GM11168 (cell line): ENCODE results near the gene COL11A2.
"Not testable (repeated sequence)": the region's sequence is repeated elsewhere in the genome, so short reads cannot be mapped to it uniquely, and the experiment has no call there.

Source experiments
- in situ Hi-C: fragments of 300-500 bp; cut with MboI; formaldehyde crosslinking; loops from one replicate; pipeline ENCODE4 v1.12.0; 2022; ENCODE audit warnings: low sequenced_read_pairs; ENCODE audit not compliant: unreplicated experiment

COL11A2 gene

DNA sequence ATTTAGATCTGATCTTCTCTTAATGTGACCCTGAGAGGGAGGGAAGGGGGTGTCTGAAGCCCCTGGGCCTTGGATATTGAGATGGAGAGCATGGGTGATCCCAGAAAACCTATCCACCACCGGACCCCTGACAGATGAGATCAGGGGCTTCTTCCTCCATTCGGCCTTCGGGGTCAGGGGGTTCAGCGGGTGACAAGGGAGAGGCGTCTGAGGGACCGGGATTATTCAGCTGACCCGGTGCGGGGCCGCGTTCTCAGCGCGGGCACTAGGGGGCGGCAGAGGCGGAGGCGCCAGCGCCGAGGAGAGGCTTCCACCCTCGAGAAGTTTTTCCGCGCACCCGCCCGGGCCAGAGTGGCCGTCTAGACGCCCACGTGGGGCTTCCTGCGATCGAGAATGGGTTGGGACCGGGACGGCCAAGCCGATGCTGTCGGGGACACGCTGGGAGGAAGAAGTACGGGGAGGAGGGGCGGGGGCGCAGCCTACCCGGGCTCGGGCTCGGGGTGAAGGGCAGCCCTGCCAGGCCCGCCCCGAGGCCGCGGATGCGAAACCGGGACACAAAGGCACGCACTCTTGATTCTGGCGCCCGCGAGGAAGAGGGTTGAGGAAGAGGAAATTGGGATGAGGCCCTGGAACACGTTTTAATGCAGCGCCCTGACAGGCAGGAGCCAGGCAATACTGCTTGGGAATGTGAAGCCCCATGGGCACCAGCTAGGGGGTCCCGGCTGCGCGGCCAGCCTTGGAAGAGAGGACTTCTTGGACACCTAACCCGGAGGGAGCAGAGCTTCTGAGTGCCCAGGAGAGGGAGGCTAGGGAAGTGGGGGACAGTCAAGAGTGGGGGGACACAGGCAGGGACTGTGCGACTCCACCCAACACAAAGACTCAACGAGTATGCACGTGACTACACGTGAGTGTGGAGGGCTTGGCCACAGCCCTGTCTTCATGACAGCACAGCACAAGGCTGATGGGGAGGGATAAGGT, 30.6 kb downstream of the COL11A2 start:
- in situ Hi-C loops: no loop called here

DNA sequence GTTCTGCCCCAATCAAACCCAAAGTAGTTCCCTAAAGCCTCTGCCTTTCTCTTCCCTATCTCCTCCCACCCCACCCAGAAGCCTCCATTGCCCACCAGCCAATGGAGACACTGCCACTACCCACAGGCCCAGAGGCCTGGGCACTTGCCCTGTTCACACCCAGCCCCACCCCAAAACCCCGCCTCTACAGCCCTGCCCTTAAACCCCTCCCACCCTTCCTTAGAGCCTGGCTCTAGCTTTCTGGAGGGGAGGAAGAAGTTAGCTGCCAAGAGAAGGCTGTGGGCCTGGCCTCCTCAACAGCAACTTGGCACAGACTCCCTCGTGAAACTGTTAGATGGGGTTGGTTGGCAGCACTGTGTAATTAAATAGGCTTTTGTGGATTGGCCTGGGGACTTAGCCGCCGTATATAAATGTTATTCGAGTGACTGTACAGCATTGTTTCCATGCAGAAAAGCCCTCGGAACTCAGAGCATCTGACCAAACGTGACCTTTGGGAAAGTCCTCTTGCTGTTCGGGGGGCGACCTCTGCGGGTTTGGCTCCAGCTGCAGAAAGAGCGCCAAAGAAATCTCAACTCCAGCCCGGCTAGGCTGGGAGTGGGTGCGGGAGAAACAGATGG, 31.4 kb downstream of the COL11A2 start:
- in situ Hi-C loops: no loop called here

DNA sequence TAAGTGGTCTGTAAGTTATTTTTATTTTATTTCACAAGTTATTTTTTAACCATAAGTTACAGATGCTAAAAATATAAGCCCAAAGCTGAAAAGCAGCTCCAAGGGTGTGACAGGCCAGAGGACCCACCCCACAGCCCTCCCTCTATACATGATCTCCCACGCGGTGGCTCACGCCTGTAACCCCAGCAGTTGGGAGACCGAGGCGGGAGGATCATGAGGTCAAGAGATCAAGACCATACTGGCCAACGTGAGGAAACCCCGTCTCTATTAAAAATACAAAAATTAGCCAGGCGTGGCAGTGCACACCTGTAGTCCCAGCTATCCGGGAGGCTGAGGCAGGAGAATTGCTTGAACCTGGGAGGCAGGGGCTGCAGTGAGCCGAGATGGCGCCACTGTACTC, 32.2 kb downstream of the COL11A2 start:
- in situ Hi-C loops: no loop called here

DNA sequence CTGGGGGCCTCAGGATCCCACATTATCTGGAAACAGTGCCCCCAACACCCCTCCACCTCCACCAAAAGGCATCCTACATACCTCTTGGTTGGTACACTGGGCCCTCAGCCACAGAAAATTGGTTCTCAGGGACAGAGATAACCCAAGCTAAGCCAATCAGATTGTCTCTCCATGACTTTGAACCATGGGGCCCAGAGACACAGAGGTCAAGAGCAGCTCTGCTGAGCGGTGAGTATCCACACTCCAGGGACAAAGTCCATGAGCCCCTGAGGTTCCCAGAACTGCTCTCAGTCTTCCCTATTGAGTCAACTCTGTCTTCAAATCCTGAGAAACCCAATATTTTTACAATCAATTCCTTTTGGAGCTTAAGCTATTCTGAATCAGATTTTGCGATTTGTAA, 35.3 kb downstream of the COL11A2 start:
- in situ Hi-C loops: no loop called here

DNA sequence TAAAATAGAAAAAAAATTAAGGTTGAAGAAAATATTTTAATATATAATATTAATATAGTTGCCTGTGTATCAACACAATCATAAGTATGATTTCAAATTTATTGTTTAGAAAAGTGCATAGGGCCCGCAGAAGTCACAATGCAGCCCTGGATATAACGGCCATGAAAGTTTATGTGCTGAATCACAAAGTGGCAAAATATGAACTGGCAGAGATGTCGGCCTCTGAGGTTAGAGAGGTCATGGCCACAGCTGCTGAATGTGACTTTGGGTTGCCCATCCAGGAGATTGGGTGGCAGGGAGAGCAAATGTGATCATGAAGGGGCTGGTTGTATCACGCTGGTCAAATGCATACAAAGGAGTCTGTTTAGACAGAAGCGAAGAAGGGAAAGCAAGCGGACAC, 35.7 kb downstream of the COL11A2 start:
- in situ Hi-C loops: no loop called here

DNA sequence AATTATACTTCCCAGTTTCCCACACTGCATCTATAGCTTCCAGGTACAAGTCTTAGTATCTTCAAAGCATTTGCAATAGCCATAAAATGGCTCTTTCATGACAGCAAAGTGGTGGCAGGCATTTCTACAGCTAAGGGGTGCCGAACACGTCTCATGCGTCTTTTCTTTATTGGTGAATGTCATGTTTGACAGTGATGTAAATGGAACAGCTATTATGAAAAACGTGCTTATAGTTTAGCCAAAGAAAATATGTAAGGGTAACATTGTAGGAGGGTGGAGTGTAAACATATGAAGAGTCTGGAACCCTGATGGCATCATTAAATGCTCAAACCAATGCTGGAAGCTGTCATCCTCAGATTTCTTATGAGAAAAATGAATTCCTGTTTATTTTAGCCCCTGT, 37.9 kb downstream of the COL11A2 start:
- in situ Hi-C loops: no loop called here

DNA sequence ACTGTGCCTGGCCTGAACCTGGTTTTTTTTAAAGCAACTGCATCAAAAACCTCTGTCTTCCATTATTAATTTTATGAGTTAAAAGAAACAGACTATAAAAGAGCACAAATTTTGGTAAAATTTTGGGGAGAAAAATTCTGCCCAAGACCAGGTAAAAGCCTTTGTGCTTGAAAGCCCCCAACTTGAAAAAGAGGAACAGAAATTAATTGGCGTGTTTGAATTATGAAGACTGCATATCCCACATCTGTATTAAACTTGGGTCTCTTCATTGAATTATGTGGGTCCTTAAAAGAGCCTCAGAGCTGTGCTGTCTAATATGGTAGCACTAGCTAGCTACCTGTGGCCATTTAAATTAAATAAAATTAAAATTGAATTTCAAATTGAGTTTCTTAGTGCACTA, 41.2 kb downstream of the COL11A2 start:
- in situ Hi-C loops: no loop called here

DNA sequence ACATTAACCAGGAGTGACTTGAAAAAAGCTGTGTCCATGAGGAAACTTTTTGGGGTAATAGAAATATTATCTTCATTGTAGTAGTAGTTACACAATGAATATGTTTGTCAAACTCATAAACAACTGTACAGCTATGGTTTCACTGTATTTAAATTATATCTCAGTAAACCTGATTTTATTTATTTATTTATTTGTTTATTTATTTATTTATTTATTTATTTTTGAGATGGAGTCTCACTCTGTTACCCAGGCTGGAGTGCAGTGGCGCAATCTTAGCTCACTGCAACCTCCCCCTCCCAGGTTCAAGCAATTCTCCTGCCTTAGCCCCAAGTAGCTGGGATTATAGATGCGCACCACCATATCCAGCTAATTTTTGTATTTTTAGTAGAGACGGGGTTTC, 41.7 kb downstream of the COL11A2 start:
- in situ Hi-C loops: not testable (repeated sequence)

DNA sequence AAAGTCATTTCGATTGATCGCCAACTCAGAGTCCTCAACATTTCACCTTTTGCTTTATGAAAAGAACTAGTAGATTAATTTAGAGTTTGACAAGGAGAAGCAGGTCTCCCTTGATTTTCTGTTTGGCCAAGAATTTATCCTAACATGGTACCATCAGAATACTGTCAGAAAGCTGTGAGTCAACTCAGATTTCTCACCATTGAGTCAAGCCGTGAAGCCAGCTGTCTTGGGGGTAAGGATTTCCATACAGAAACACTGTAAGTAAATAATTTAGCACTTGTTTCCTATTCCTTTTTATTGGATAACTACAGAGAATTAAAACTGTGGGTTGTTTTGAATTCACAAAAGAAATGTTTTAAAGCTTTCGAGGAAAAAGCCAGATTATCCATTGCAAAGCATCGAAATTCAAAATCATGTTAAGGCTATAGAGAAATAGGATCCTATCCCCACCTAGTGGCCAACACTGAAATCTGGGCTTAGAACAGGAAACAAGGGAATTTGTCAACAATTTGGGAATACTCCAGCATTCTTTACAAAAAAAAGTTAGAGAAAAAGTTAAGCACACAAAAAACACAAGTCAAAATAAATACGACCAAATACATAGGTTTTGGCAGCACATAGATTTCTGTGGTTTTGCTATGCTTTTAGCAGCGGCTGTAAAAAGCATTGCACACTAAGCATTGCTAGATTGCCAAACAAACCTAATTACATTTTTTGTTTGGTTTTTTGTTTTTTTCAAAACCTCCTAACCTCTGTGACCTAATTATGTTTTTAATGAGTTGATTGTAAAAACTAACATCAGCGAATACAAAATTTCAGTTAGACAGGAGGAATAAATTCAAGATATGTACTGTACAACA, 44.2 kb downstream of the COL11A2 start:
- in situ Hi-C loops: no loop called here

DNA sequence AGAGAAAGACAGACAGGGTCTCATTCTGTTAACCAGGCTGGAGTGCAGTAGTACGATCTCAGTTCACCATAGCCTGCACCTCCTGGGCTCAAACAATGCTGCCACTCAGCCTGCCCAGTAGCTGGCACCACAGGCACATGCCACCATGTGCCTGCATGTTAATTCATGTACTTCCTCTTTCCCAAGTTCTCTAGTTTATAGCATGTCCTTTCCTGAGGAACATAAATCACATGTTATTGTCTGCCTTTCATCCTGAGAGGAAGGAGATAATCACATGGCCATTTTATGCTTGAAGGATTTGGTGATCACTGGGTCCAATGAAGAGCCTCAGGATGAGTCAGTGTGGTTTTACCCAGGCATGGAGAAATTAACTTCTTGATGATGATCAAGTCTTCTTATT, 47.9 kb downstream of the COL11A2 start:
- in situ Hi-C loops: no loop called here

DNA sequence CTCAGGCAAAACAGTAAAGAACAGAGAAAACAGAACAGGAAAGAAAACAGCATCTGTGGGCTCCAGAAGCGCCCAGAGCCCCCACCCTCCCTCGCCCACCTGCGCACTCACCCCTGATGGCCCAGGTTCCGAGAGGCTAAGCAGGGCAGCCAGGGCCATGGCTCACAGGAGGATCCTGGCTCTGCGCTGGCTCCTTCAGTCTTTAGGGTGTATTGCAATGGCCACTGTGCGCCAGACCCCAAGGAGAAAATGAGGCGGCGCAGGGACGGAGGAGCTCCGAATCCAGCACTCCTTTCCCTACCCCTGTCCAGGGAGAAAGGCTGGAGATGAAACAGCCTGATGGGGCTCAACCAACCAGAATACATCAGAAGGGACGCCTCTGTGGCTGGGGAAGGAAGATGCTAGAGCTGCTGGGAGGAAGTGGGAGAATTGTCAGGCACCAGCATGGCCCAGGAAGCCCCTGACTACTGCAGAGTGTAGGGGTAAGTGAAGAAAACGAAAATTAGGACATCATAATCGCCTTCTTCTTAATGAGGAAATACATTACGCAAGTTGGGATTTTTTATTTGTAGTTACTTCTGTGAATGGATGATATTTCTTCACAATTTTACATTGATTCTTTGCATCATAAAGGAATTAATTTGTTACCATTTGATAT, 49.0 kb downstream of the COL11A2 start:
- in situ Hi-C loops: no loop called here

DNA sequence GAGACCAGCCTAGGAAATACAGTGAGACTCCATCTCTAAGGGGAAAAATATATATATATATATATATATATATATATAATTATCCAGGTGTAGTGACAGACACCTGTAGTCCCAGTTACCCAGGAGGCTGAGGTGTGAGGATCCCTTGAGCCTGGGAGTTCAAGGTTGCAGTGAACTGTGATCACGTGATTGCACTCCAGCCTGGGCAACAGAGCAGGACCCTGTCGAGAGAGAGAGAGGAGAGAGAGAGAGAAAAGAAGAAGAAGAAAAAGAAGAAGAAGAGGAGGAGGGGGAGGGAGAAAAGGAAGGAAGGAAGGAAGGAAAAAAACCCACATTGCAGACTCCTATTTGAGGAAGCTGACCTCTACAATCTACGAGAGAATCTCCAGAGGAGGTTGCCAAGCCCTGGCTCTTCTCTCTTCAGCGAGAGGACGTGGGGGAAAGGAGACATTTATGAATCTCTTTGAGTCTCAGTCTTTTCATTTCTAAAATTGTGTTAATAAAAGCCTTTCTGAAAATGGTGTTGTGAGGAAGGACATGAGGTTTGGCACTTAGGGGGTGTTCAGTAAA, 49.7 kb downstream of the COL11A2 start:
- in situ Hi-C loops: no loop called here

DNA sequence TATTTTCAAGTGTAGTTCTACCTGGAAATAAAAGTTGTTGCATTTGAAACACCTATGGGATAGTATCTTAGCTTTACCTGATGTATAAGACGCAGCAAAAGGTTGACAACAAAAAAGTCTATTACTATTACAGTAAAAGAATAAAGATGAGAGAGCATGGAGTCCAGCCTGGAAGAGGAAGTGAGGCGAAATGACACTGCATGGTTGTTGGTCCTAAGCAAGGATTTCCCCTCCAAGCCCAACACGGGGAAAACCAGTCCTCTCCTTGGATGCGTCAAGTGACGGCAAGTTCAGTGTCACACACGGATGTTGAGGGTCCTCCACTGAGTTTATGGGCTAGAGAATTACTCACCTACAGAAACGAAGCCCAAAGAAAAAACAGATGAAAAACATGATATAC, 51.7 kb downstream of the COL11A2 start:
- in situ Hi-C loops: no loop called here

DNA sequence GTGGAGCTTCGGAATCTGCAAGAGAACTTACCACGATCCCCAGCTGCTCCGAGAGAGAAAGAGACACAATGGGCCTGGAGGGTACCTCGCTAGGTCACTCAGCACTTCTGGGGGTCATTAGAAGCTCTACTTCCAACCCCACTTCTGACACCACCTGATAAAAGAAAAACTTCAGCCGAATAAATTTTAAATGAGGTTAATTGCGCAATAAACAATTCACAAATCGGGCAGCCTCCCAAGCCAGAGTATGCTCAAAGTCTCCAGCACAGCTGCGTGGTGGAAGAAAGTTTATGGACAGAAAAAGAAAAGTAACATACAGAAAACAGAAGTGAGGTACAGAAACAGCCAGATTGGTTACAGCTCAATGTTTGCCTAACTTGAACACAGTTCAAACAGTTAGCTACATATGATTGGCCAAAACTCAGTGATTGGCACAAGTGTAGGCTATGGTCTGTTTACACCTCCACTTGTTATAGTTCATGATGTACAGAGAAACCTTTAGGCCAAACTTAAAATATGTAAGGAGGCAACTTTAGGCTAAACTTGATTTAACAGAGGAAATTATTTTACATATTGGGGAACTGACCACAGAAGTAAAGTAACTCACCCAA, 52.6 kb downstream of the COL11A2 start:
- in situ Hi-C loops: no loop called here

DNA sequence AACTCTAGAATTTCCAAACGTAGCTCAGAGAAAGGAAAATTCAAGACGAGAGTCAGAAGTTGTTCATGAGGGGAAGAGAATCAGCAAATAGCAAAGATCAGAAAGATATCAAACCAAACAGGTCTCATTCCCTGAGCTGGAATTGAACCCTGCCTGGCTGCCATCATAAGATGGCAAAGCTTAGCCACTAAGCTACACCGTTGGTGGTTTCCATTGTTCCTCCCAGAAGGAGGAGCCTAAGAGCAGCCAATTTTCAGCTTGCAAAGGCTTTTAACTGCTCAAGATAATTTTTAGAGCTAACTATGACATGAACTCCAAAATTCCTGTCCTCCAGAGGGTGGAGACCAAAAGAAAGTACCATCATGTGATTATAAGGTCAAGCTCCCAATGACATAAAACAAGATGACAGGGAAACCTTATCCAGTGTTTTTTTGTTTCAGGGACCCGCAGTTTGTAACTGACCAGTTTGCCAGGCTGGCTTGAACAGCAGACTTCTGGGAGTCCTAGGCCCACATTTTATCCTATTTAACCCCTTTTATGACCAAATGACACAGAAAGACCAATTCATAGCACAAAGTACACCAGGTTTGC, 55.9 kb downstream of the COL11A2 start:
- in situ Hi-C loops: no loop called here

DNA sequence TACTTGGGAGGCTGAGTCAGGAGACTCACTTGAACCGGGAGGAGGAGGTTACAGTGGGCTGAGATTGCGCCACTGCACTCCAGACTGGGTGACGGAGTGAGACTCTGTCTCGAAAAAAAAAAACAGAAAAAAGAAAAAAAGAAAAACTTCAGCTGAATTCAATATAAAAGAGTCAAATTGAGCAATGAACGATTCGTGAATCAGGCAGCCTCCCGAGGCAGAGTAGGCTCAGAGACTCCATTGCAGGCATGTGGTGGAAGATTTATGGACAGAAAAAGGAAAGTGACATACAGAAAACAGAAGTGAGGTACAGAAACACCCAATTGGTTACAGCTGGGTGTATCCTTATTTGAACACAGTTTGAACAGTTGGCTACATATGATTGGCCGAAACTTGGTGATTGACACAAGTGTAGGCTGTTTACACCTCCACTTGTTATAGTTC, 60.2 kb downstream of the COL11A2 start:
- in situ Hi-C loops: no loop called here

DNA sequence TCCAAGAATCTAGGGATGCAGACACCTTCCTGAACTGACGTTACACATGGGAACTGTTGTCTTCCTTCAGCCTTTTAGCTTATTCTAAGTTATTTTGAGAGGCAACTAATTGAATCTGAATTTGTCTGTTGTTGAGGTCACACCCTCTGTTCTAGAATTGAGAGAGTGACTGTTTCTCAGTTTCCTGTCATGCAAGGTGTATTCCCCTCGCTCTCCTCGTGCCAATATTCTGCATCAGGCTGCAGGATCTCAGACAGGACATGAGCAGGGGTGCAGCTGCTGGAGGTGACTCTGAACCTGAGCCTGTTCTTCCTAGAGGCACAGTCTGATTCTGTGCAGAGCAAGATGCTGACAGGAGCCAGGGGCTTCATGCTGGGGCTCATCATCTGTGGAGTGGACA, 63.9 kb downstream of the COL11A2 start:
- in situ Hi-C loops: no loop called here

DNA sequence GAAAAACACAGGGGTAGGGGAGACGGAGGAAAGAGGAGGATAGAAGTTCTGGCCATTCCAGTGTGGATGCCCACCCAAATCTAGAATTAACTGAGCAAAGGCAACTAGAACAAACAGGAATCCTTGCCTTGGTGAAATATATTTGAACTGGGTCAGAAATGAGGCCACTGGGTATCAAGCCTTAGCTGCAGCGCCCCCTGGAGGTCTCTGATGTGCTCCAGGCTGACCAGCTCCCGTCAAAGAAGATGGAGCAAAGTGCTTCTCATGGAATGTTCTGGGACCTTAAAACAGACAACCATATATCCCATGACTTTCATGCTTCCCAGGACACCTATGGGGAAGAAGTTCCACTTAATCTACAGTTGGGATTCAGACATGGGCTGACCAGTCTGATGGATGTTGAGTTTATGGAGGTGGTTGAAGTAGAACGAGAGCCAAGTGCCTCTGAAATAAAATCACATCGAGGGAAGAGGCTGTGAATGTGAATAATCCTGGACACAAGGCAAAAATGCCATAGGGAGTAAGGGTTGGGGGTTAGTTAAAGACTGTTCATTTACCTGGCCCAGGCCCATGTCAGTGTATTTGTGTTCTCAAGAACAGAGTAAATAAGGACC, 66.1 kb downstream of the COL11A2 start:
- in situ Hi-C loops: no loop called here

DNA sequence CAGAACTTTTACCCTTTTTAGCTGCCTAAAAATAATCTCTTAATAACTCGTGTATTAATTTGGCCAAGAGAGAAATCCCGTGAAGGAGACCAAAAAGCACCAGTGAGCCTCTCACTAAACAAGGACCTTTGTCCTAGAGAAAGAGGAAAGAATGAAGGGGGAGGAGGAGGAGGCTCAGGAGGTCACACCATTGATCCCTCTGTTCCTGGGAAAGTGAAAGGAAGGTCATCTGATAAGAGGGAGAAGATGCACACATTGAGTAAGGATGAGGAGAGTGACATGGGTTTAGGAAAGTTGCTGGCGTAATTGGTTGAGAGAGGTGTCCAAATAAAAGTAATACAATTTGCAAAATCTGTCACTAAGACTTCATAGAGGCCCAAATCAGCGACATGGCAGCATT, 67.3 kb downstream of the COL11A2 start:
- in situ Hi-C loops: no loop called here
